K562 (cell line): ENCODE results near the gene TMEM101. TPM values are rescaled to one million over a fixed set of nuclear protein-coding genes. Genes with fewer than 3 reads are reported as not detected.

ENCODE experiments used
- ATAC-seq: fragments of 200-7000 bp; cut with Tn5 transposase; 3 replicates; pipeline ENCODE4 v1.9.1; 2020; ENCODE audit warnings: moderate library complexity
- BruUV-seq: library from RNA; stranded (reverse); fragments of 400-500 nt; replicated peaks from 2 replicates; lab custom pipeline; 2021; lab: Mats Ljungman, UMichigan
- CTCF ChIA-PET: fragments of 300-600 bp; formaldehyde crosslinking; extraction: SDS; loops from one replicate; lab custom pipeline; 2021; ENCODE audit warnings: low intra/inter-chr PET ratio; lab: Yijun Ruan, JAX
- POLR2A ChIA-PET: fragments of 300-600, 350-650 bp; sonication (Branson Sonifier 250); formaldehyde crosslinking; extraction: SDS; loops from one replicate; lab custom pipeline; 2021; ENCODE audit warnings: antibody characterized with exemption, inconsistent platforms; lab: Yijun Ruan, JAX
- DNase-seq, 4 experiments: peaks; one replicate each; pipeline versions ENCODE4 v3.0.0 to v3.0.0-alpha.2; 2011 to 2018; ENCODE audit warnings: low spot score in 3 of 4, mixed read lengths in 3 of 4; ENCODE audit errors: extremely low read depth in 1 of 4
- FAIRE-seq: peaks from 2 replicates; lab custom pipeline; 2011; peaks lifted over from hg19 to GRCh38; lab: Jason Lieb, UNC
- H2AFZ ChIP-seq: 2 replicates; pipeline ENCODE4 v1.6.0; 2011; ENCODE audit warnings: low read depth, low read length, control low read depth, inconsistent platforms
- H3K27ac ChIP-seq: fragments of 200-600 bp; 3 replicates; pipeline ENCODE4 v1.8.0; 2011; ENCODE audit warnings: low read depth, mild to moderate bottlenecking, control low read depth, inconsistent platforms, low read length, moderate library complexity, mixed read lengths; ENCODE audit errors: extremely low read depth
- H3K27me3 ChIP-seq, 2 experiments: fragments of 300-600 bp in 1 of 2; 2 replicates in 1 of 2; 3 replicates in 1 of 2; pipeline versions ENCODE4 v1.6.0 to v1.8.0; 2011; ENCODE audit warnings: inconsistent platforms in 2 of 2, low read length in 2 of 2, mild to moderate bottlenecking in 1 of 2, mixed read lengths in 1 of 2, moderate library complexity in 1 of 2; ENCODE audit not compliant: control insufficient read depth in 2 of 2, insufficient read depth in 2 of 2
- H3K36me3 ChIP-seq: fragments of 300-600 bp; 3 replicates; pipeline ENCODE4 v1.8.0; 2011; ENCODE audit warnings: mild to moderate bottlenecking, low read length, inconsistent platforms; ENCODE audit not compliant: control insufficient read depth, insufficient read depth
- H3K4me1 ChIP-seq, 2 experiments: fragments of 200-600 bp in 1 of 2; replicated peaks in 1 of 2; 2 replicates in 1 of 2; 3 replicates in 1 of 2; pipeline versions ENCODE4 v1.5.1 to v1.8.0; 2011; ENCODE audit warnings: inconsistent platforms in 2 of 2, low read length in 2 of 2, mild to moderate bottlenecking in 1 of 2, mixed read lengths in 1 of 2, moderate library complexity in 1 of 2; ENCODE audit not compliant: control insufficient read depth in 2 of 2, insufficient read depth in 2 of 2
- H3K4me2 ChIP-seq: 2 replicates; pipeline ENCODE4 v1.6.1; 2011; ENCODE audit warnings: low read length, control low read depth, inconsistent platforms, mixed read lengths; ENCODE audit not compliant: insufficient read depth
- H3K4me3 ChIP-seq: fragments of 200-600 bp; sonication (generic), shearing (Covaris generic); 2 replicates; pipeline ENCODE4 v1.5.1; 2016; ENCODE audit warnings: control low read depth, inconsistent platforms
- H3K79me2 ChIP-seq: fragments of 200-600 bp; 3 replicates; pipeline ENCODE4 v1.8.0; 2011; ENCODE audit warnings: low read length, inconsistent platforms; ENCODE audit not compliant: control insufficient read depth, insufficient read depth
- H3K9ac ChIP-seq, 2 experiments: 2 replicates each; pipeline versions ENCODE4 v1.6.0 to v1.6.1; 2011; ENCODE audit warnings: low read depth in 2 of 2, low read length in 2 of 2, control low read depth in 1 of 2, inconsistent platforms in 1 of 2, mild to moderate bottlenecking in 1 of 2, mixed read lengths in 1 of 2; ENCODE audit not compliant: insufficient read depth in 1 of 2
- H3K9me1 ChIP-seq: one replicate; pipeline ENCODE4 v1.6.0; 2011; ENCODE audit warnings: inconsistent platforms, mild to moderate bottlenecking, low read length, moderate library complexity; ENCODE audit not compliant: control insufficient read depth, insufficient read depth
- H3K9me3 ChIP-seq: replicated peaks from 2 replicates; pipeline ENCODE4 v1.5.1; 2011; ENCODE audit warnings: low read depth, low read length, inconsistent platforms; ENCODE audit not compliant: control insufficient read depth, insufficient read depth
- H4K20me1 ChIP-seq: replicated peaks from 2 replicates; pipeline ENCODE4 v1.6.1; 2011; ENCODE audit warnings: low read length, inconsistent platforms, mixed read lengths; ENCODE audit not compliant: control insufficient read depth, insufficient read depth
- CBFB ChIP-seq: sonication (generic); formaldehyde crosslinking; IDR thresholded peaks from 2 replicates; pipeline ENCODE4 v1.4.0; 2020; ENCODE audit warnings: mild to moderate bottlenecking, missing genetic modification reagents
- GATA2 ChIP-seq: sonication (generic); formaldehyde crosslinking; IDR thresholded peaks from 2 replicates; pipeline ENCODE4 v1.4.0; 2020; ENCODE audit warnings: mild to moderate bottlenecking, missing genetic modification reagents
- KHSRP ChIP-seq: fragments of 450-650 bp; IDR thresholded peaks from 2 replicates; pipeline ENCODE4 v1.6.1; 2017
- OTX1 ChIP-seq: fragments of 450-650 bp; formaldehyde crosslinking; IDR thresholded peaks from 2 replicates; pipeline ENCODE4 v1.4.0; 2022; ENCODE audit warnings: mild to moderate bottlenecking
- SMAD3 ChIP-seq: fragments of 450-650 bp; formaldehyde crosslinking; conservative IDR thresholded peaks from 2 replicates; pipeline ENCODE4 v1.4.0; 2020; ENCODE audit warnings: mild to moderate bottlenecking
- ZNF12 ChIP-seq: sonication (generic); formaldehyde crosslinking; IDR thresholded peaks from 2 replicates; pipeline ENCODE4 v1.4.0; 2020; ENCODE audit warnings: mild to moderate bottlenecking, missing genetic modification reagents
- ZNF253 ChIP-seq: fragments of 250-450 bp; sonication (Bioruptor Pico); conservative IDR thresholded peaks from 2 replicates; pipeline ENCODE4 v1.6.1; 2021; ENCODE audit warnings: mild to moderate bottlenecking
- ZNF589 ChIP-seq: fragments of 200-800 bp; sonication (Bioruptor generic); IDR thresholded peaks from 2 replicates; pipeline ENCODE4 v1.6.1; 2016; ENCODE audit warnings: low read depth, missing genetic modification characterization, missing compliant biosample characterization
- ZNF778 ChIP-seq: fragments of 450-650 bp; formaldehyde crosslinking; IDR thresholded peaks from 2 replicates; pipeline ENCODE4 v1.4.0; 2020; ENCODE audit warnings: mild to moderate bottlenecking, moderate library complexity
- WGBS: fragments of 100-300 bp; shearing (Covaris generic); methylation state at CpG from one replicate; pipeline ENCODE4 v1.1.6; 2016; ENCODE audit warnings: low coverage, mixed read lengths; ENCODE audit not compliant: insufficient coverage; ENCODE audit errors: missing lambda C conversion rate; 5-methylcytosine and 5-hydroxymethylcytosine counted together
- in situ Hi-C: fragments of 300-500 bp; cut with MboI; formaldehyde crosslinking; loops from 4 replicates; pipeline ENCODE4 v1.15.0; 2018; ENCODE audit warnings: inconsistent platforms, mixed read lengths
- intact Hi-C: fragments of 100-400 bp; cut with micrococcal nuclease; formaldehyde crosslinking; loops from 2 replicates; pipeline ENCODE4 v1.14.2; 2022
- polyA plus RNA-seq, 8 experiments: library from polyadenylated mRNA; depleted of rRNA in 4 of 8; stranded (reverse) in 5 of 8; unstranded in 3 of 8; fragments of >200 nt; fragmentation: Nextera tagmentation in 2 of 8; fragmentation: Illumina TruSeq in 1 of 8; extraction: Ambion mirVana in 2 of 8; extraction: Trizol in 1 of 8; gene quantifications; 2 replicates each; pipeline versions ENCODE4 v1.2.1 to v1.2.3, GENCODE V29; 2011 to 2014; ENCODE audit warnings: inconsistent platforms in 1 of 8, missing spikeins in 1 of 8
- total RNA-seq, 7 experiments: library from RNA; depleted of rRNA in 6 of 7; stranded (reverse); fragments of >200 nt in 6 of 7; fragmentation: Illumina TruSeq in 2 of 7; extraction: Trizol in 2 of 7; gene quantifications; 2 replicates each; pipeline versions ENCODE4 v1.2.1 to v1.2.3, GENCODE V29; 2011 to 2021; ENCODE audit warnings: low replicate concordance in 1 of 7
- TF ChIP-seq, protein P1 (sequence below): fragments of 450-650 bp; IDR thresholded peaks from 2 replicates; pipeline ENCODE4 v1.6.1; 2016

TMEM101 gene
- total and polyA plus RNA-seq, 9 of the 15 experiments (the other 6 are each of a cell fraction or from before 2014, with no cell fraction given): 21.2 to 110 (median 37.8) TPM

DNA sequence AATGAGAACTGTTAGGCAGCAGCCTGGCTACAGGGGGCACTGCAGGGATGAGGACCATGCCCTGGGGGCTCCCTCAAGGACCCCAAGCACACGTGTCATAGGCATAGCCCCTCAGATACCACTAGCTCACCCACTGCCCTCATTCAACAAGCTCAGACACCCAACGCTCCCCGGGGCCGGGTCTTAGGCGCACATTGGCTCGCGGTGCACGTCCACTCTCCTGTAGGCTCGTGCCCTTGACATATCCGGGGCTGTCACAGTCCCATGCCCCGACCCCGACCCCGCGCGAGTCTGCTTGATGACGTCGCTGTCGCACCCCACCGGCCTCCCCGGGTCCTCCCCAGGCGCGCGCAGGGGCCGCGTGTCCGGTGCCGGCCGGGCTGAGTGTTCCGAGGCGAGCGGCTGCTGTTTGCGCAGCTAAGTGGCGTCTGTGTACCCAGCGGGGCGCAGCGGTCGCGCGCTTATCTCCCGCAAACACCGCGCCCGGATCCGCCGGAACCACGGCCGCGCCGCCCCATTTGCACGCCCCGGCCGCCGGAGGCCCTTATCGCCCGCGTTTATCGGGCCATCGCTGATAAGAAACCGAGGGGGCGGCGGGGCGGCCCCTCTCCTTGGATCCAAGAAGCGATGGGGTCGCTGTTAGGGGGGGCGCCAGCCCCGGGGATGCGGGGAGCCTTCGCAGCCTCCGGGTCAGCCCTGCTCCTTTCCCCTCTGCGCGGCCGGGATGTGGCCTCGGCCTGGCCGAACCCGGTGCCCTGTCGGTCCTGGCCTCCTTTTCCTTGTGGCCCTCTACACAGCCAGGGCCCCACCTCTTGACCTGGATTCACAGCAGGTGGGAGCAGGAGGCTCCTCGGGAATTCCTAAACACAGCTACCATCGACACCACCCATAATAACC lies 31.0 kb downstream of the TMEM101 start (continued):
- TF ChIP-seq, protein P1, sequence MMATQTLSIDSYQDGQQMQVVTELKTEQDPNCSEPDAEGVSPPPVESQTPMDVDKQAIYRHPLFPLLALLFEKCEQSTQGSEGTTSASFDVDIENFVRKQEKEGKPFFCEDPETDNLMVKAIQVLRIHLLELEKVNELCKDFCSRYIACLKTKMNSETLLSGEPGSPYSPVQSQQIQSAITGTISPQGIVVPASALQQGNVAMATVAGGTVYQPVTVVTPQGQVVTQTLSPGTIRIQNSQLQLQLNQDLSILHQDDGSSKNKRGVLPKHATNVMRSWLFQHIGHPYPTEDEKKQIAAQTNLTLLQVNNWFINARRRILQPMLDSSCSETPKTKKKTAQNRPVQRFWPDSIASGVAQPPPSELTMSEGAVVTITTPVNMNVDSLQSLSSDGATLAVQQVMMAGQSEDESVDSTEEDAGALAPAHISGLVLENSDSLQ: peak; percentile 31; the same call in 1 of the 2 replicates
- TF ChIP-seq CBFB (CRISPR knock-in tag): peak; percentile 91; the same call in 1 of the 2 replicates
- no peak for TF ChIP-seq KHSRP
- no peak for TF ChIP-seq ZNF778
- TF ChIP-seq ZNF253 (CRISPR knock-in tag): no peak
- 0 out of 2 replicates have a peak, but pooled peaks have one; percentile 60 for TF ChIP-seq ZNF12 (CRISPR knock-in tag)

DNA sequence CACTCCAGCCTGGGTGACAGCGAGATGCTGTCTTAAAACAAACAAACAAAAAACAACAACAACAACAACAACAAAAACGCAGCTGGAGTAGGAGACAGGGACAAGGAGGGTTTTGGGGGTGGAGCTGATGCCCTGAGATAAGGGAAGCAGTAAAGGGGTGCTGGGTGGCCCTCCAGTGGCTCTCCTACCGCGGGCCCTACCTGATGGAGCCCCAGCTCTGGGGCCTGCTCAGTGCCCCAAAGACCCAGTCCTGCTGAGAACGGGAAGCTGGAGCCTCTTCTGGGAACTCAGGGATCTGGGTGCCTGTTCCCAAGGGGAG lies 31.6 kb downstream of the TMEM101 start:
- Histone ChIP-seq H3K4me2 (peak overlapping the region; percentile 86), H3K9ac (peak overlapping the region; percentile 59 to 91), H3K9me3 (no peaks in the 10 kb centered on the region), H3K9me1 (no peaks in the 10 kb centered on the region), H4K20me1 (peaks cover 10% of the 10 kb centered on the region; the same call in 1 of the 2 replicates)
- intact Hi-C loops: no loop called here
- CTCF ChIA-PET: interaction anchor here (0.8 to 1.0 kb wide), 2 partner anchors 12 to 75 kb away, joined by 3 to 9 read pairs; no protein-coding TSS in a partner anchor
- no TSS peak for BruUV-seq
- TF ChIP-seq GATA2 (CRISPR knock-in tag) (peak; percentile 12; the same call in 1 of the 2 replicates), SMAD3 (no peak), ZNF589 (no peak), OTX1 (CRISPR knock-in tag) (no peak)
- TF ChIP-seq, all 486 proteins: peak for 1
- POLR2A ChIA-PET: interaction anchor here (0.5 to 1.8 kb wide), 7 partner anchors 13 to 1166 kb away, joined by 3 to 7 read pairs (median 3); no protein-coding TSS in a partner anchor
- ATAC-seq: no peak
- Histone ChIP-seq H3K4me1 (peaks cover 5 to 12% of the 10 kb centered on the region in 2 experiments), H3K36me3 (no peaks in the 10 kb centered on the region), H3K4me3 (peak overlapping the region; percentile 47), H3K79me2 (no peaks in the 10 kb centered on the region), H2AFZ (peak overlapping the region; percentile 96), H3K27me3 (peaks cover 23 to 36% of the 10 kb centered on the region in 2 experiments), H3K27ac (no peak overlapping the region; the same call in 1 of the 3 replicates)
- in situ Hi-C loops: no loop called here
- peak; percentile 63 for FAIRE-seq
- 12% methylated on average over 5 of the region's 5 CpGs for WGBS
- DNase-seq: peak in 2 of 4 experiments; percentile 49 to 50
